Progenitor cell of endocrine pancreas (in vitro differentiated cells): Measurements from ENCODE around the gene LPP. TPM values are rescaled to one million over a fixed set of nuclear protein-coding genes. Genes with fewer than 3 reads are reported as not detected.

Source experiments
- DNase-seq: peaks from one replicate; pipeline ENCODE4 v3.0.0; 2021; ENCODE audit warnings: low spot score; ENCODE audit not compliant: unreplicated experiment
- H3K27ac Mint-ChIP-seq: 2 replicates; pipeline ENCODE4 v1.8.0; 2021; ENCODE audit warnings: mild to moderate bottlenecking, moderate library complexity, mixed read lengths
- H3K27me3 Mint-ChIP-seq: 2 replicates; pipeline ENCODE4 v1.8.0; 2021; ENCODE audit warnings: mixed read lengths
- H3K36me3 Mint-ChIP-seq: 2 replicates; pipeline ENCODE4 v1.8.0; 2022; ENCODE audit warnings: mixed read lengths; ENCODE audit not compliant: insufficient read depth
- H3K4me1 Mint-ChIP-seq: 2 replicates; pipeline ENCODE4 v1.8.0; 2021; ENCODE audit warnings: low read depth, mixed read lengths
- H3K4me3 Mint-ChIP-seq: 2 replicates; pipeline ENCODE4 v1.8.0; 2021; ENCODE audit warnings: low read depth, mild to moderate bottlenecking, moderate library complexity, mixed read lengths
- H3K9me3 Mint-ChIP-seq: 2 replicates; pipeline ENCODE4 v1.8.0; 2021; ENCODE audit warnings: low read depth, mixed read lengths
- total RNA-seq: library from RNA; stranded (reverse); gene quantifications from 2 replicates; pipeline ENCODE4 v1.2.1, GENCODE V29; 2021
- TF ChIP-seq, protein P1 (sequence below): fragments of 200-600 bp; sonication (generic); IDR thresholded peaks from one replicate; pipeline ENCODE4 v1.5.0; 2021; ENCODE audit warnings: antibody characterized with exemption, mild to moderate bottlenecking; ENCODE audit not compliant: unreplicated experiment

Gene LPP
- total RNA-seq, 1 donor from 2014 or later, result 131 TPM

DNA sequence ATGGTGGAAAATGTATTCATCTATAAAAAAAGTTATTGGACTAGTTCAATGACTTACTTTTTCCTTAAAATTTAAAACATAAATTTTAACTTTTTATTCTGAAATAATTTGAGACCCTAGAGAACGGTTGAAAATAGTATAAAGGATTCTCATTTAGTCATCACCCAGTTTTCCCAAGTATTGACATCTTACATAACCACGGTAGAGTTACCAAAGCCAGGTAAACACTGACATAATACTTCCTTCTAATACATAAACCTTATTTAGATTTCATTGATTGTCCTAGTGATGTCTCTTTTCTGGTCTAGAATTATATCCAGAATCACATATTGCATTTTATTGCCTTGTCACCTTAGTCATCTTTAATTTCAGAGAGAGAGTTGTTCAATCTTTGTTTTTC lies 319.1 kb downstream of the LPP start:
- Mint-ChIP-seq H3K9me3 (peaks cover 8% of the 10 kb centered on the region), H3K4me1 (peaks cover 7% of the 10 kb centered on the region), H3K36me3 (peaks cover 21% of the 10 kb centered on the region), H3K4me3 (no peak overlapping the region), H3K27ac (no peak overlapping the region), H3K27me3 (no peaks in the 10 kb centered on the region)
- DNase-seq, result no peak
- TF ChIP-seq, protein P1, sequence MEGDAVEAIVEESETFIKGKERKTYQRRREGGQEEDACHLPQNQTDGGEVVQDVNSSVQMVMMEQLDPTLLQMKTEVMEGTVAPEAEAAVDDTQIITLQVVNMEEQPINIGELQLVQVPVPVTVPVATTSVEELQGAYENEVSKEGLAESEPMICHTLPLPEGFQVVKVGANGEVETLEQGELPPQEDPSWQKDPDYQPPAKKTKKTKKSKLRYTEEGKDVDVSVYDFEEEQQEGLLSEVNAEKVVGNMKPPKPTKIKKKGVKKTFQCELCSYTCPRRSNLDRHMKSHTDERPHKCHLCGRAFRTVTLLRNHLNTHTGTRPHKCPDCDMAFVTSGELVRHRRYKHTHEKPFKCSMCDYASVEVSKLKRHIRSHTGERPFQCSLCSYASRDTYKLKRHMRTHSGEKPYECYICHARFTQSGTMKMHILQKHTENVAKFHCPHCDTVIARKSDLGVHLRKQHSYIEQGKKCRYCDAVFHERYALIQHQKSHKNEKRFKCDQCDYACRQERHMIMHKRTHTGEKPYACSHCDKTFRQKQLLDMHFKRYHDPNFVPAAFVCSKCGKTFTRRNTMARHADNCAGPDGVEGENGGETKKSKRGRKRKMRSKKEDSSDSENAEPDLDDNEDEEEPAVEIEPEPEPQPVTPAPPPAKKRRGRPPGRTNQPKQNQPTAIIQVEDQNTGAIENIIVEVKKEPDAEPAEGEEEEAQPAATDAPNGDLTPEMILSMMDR, result no peak

DNA sequence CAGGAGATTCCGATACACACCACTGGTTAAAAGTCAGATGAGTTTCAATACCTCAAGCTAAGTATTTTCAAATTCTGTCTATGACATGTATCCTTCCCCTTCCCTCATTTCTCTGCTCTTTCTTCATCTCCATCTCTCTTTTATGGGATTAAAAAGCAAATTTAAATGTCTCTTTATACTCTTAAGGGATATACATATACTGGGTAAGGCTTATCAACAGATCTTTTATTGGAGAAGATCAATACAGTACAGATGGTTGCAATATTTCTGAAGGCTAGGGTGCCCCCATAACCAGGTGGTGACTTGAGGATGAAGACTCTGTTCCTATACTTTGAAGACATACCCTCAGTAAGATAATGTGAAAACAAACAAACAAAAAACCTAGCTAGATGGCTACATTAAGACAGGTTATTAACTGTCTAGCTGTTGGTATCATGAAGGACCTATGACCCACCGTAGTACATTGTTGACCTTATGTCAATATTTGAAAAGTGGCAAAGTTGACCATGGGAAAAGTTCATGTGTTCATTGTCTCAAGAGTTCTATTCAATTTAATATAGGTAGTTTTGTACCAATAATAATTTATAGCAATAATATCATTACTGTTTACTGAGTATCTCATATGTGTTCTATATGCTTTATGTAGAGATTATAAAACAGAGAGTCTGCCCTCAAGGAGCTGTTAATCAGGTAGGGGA lies 319.8 kb downstream of the LPP start:
- TF ChIP-seq, protein P1, result no peak
- H3K4me1 Mint-ChIP-seq, result peaks cover 7% of the 10 kb centered on the region

DNA sequence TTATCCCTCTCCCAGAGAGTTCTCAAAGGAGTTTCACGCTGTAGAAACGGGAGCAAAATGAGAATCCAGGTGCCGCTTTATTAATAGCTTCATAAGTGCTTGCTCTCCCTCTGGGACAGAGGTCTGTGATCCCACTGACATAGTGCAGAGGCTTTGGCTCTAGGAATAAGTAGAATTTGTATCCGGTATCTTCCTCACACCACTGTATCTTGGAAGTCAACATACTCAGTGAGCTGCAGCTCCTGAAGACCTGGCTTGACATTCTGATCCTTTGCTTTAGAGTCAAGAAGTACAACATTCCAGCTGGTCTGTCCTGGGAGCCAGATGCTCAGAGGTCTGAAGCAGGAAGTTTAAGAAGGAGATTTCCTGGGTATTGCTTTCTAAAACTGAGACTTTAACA lies 323.0 kb downstream of the LPP start:
- Mint-ChIP-seq H3K4me1 (peaks cover 3% of the 10 kb centered on the region), H3K27ac (no peak overlapping the region), H3K36me3 (peaks cover 7% of the 10 kb centered on the region), H3K9me3 (peaks cover 6% of the 10 kb centered on the region), H3K27me3 (no peaks in the 10 kb centered on the region), H3K4me3 (no peak overlapping the region)
- TF ChIP-seq, protein P1, result no peak
- no peak for DNase-seq

More for the DNA sequence above, 319.8 kb downstream of the LPP start:
- H3K27me3 Mint-ChIP-seq, result no peaks in the 10 kb centered on the region
- peaks cover 8% of the 10 kb centered on the region for H3K9me3 Mint-ChIP-seq
- no peak overlapping the region for H3K4me3 Mint-ChIP-seq
- H3K36me3 Mint-ChIP-seq, result peaks cover 17% of the 10 kb centered on the region
- no peak for DNase-seq
- no peak overlapping the region for H3K27ac Mint-ChIP-seq

DNA sequence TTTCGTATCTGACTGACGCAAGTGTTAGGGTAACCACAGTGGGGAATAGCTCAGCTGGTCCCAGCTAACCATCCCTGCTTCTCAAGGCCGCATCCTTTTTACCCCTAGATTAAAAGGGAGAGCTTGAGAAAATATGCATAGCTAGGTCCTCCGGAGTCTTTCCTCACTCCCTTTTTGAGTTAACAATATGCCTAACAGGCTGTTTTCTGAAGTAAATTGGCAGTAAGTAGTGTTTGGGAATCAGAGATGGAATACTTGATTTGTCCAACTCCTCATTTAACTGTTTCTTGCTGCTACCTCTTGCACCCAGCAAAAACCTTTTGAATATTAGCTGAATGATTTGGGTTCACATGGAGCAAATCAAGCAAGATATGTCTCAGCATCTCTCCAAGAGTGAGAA lies 326.1 kb downstream of the LPP start:
- H3K36me3 Mint-ChIP-seq, result peaks cover 7% of the 10 kb centered on the region
- H3K27ac Mint-ChIP-seq, result no peak overlapping the region
- H3K4me3 Mint-ChIP-seq, result no peak overlapping the region
- H3K9me3 Mint-ChIP-seq, result peaks cover 3% of the 10 kb centered on the region
- TF ChIP-seq, protein P1, result no peak
- H3K4me1 Mint-ChIP-seq, result no peaks in the 10 kb centered on the region
- no peaks in the 10 kb centered on the region for H3K27me3 Mint-ChIP-seq
- no peak for DNase-seq

DNA sequence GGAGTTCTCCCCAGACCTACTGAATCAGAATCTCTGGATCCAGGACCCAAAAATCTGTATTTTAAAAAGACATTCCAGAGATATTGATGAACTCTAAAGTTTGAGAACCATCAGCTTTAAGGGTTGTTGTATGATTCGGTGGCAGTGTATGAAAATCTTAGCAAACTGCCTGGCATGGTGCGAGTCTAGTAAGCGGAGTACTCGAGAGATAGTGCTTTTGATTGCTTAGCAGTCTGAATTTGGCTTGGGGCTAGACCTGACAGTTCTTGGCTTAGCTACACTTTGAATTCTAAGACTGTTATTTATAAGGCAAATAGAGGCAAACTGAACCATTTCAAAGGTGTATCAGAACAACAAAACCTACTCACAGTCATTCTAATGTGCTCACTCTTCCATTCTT lies 329.0 kb downstream of the LPP start:
- Mint-ChIP-seq H3K4me1 (no peaks in the 10 kb centered on the region), H3K27me3 (no peaks in the 10 kb centered on the region), H3K9me3 (no peaks in the 10 kb centered on the region), H3K27ac (no peak overlapping the region), H3K36me3 (peaks cover 15% of the 10 kb centered on the region), H3K4me3 (no peak overlapping the region)
- TF ChIP-seq, protein P1, result no peak
- DNase-seq, result no peak
